Endothelial cell of umbilical vein (primary cell): ENCODE data around the gene PLXDC1.

Source experiments
- CTCF ChIP-seq, 2 donors: IDR thresholded peaks; 1 replicate in 1 of 2; 2 replicates in 1 of 2; pipeline ENCODE4 v1.5.1; 2011; ENCODE audit warnings: low read length in 2 of 2, mild to moderate bottlenecking in 2 of 2, moderate library complexity in 2 of 2, control low read depth in 1 of 2, inconsistent platforms in 1 of 2, low read depth in 1 of 2; ENCODE audit not compliant: insufficient read depth in 1 of 2; ENCODE audit errors: extremely low read depth in 1 of 2
- EZH2 ChIP-seq: IDR thresholded peaks from 2 replicates; pipeline ENCODE4 v1.6.1; 2012; ENCODE audit warnings: borderline replicate concordance, low read depth, mild to moderate bottlenecking, moderate library complexity, low read length, inconsistent platforms; ENCODE audit not compliant: severe bottlenecking
- FOS ChIP-seq: IDR thresholded peaks from 2 replicates; pipeline ENCODE4 v1.6.1; 2011; ENCODE audit warnings: mild to moderate bottlenecking, low read length, moderate library complexity, borderline replicate concordance; ENCODE audit not compliant: insufficient read depth
- GATA2 ChIP-seq: IDR thresholded peaks from 2 replicates; pipeline ENCODE4 v1.7.0; 2011; ENCODE audit warnings: low read depth, mild to moderate bottlenecking, moderate library complexity, mixed read lengths, low read length; ENCODE audit not compliant: insufficient read length, insufficient read depth
- JUN ChIP-seq: IDR thresholded peaks from 2 replicates; pipeline ENCODE4 v1.6.1; 2011; ENCODE audit warnings: borderline replicate concordance, low read depth; ENCODE audit not compliant: insufficient read length, insufficient read depth
- MAX ChIP-seq: IDR thresholded peaks from 2 replicates; pipeline ENCODE4 v1.6.1; 2011; ENCODE audit not compliant: insufficient read depth, insufficient read length
- MYC ChIP-seq: IDR thresholded peaks from one replicate; pipeline ENCODE4 v1.6.1; 2011; ENCODE audit warnings: mild to moderate bottlenecking, low read depth, low read length
- POLR2A ChIP-seq: IDR thresholded peaks from 2 replicates; pipeline ENCODE4 v1.6.1; 2012; ENCODE audit warnings: low read depth, mild to moderate bottlenecking, control low read depth, low read length
- POLR2AphosphoS5 ChIP-seq: IDR thresholded peaks from 2 replicates; pipeline ENCODE4 v1.6.1; 2012; ENCODE audit warnings: low read depth, mild to moderate bottlenecking, control low read depth, low read length, moderate library complexity; ENCODE audit not compliant: insufficient read depth

GRCh38 chr17:39073916-39074315, 77.5 kb downstream of the PLXDC1 start:
- TF ChIP-seq CTCF (IDR thresholded peaks at IDR 0.05; ENCODE audit: extremely low read depth in 1 of 2, insufficient read depth in 1 of 2, low read depth in 1 of 2, low read length in 2 of 2): no peak
- no peak for TF ChIP-seq MAX
- TF ChIP-seq POLR2A: no peak
- TF ChIP-seq EZH2: no peak
- no peak for TF ChIP-seq MYC
- TF ChIP-seq FOS: no peak
- no peak for TF ChIP-seq GATA2
- no peak for TF ChIP-seq POLR2AphosphoS5
- TF ChIP-seq JUN: no peak
